BJ (cell line): ENCODE measurements around the gene HDAC11. TPM values are rescaled to one million over a fixed set of nuclear protein-coding genes. Genes with fewer than 3 reads are reported as not detected.

Source experiments
- CTCF ChIA-PET: fragments of 350-600 bp; formaldehyde crosslinking; extraction: SDS; loops from one replicate; lab custom pipeline; 2021; ENCODE audit warnings: antibody characterized with exemption, inconsistent platforms; lab: Yijun Ruan, JAX
- POLR2A ChIA-PET: fragments of 300-600 bp; sonication (Branson Sonifier 250); formaldehyde crosslinking; extraction: SDS; loops from one replicate; lab custom pipeline; 2021; ENCODE audit warnings: antibody characterized with exemption; lab: Charles Lee
- DNase-seq: peaks from one replicate; pipeline ENCODE4 v3.0.0-alpha.2; 2011; ENCODE audit warnings: low read depth
- H3K27me3 ChIP-seq: 2 replicates; pipeline ENCODE4 v1.6.0; 2011; ENCODE audit warnings: low read length; ENCODE audit not compliant: control insufficient read depth, insufficient read depth
- H3K36me3 ChIP-seq: 2 replicates; pipeline ENCODE4 v1.5.1; 2011; ENCODE audit warnings: low read length; ENCODE audit not compliant: control insufficient read depth, insufficient read depth
- H3K4me3 ChIP-seq: 2 replicates; pipeline ENCODE4 v1.5.1; 2011; ENCODE audit warnings: low read depth, mild to moderate bottlenecking, control low read depth, low read length
- CTCF ChIP-seq: IDR thresholded peaks from 2 replicates; pipeline ENCODE4 v1.5.1; 2011; ENCODE audit warnings: low read depth, mild to moderate bottlenecking, control low read depth, inconsistent platforms, low read length, moderate library complexity; ENCODE audit not compliant: insufficient read depth
- polyA plus RNA-seq: library from polyadenylated mRNA; depleted of rRNA; stranded (reverse); fragments of >200 nt; gene quantifications from 2 replicates; pipeline ENCODE4 v1.2.3, GENCODE V29; 2011

Gene HDAC11
- polyA plus RNA-seq, 1 experiment, result 16.0 TPM

- no peak for DNase-seq
- Histone ChIP-seq H3K36me3 (no peaks in the 10 kb centered on the region), H3K27me3 (peaks cover 8% of the 10 kb centered on the region; the same call in 1 of the 2 replicates), H3K4me3 (no peak overlapping the region)
- CTCF ChIA-PET, result no interaction called here
- POLR2A ChIA-PET, result no interaction called here
- no peak for TF ChIP-seq CTCF
Observed at GRCh38 chr3:13473020-13473419, 7.1 kb upstream of the HDAC11 start.

GRCh38 chr3:13474021-13474420 lies 6.1 kb upstream of the HDAC11 start:
- ChIA-PET POLR2A (no interaction called here), CTCF (interaction anchor here (1.0 kb wide), 1 partner anchor 174 kb away, joined by 3 read pairs; no protein-coding TSS in a partner anchor)
- DNase-seq, result no peak

GRCh38 chr3:13474776-13475303 lies 5.3 kb upstream of the HDAC11 start:
- POLR2A ChIA-PET, result no interaction called here
- no peak for TF ChIP-seq CTCF
- CTCF ChIA-PET, result interaction anchor here (0.8 to 13.8 kb wide), 4 partner anchors 8 to 174 kb away, joined by 3 to 98 read pairs (median 3); no protein-coding TSS in a partner anchor

More at GRCh38 chr3:13474021-13474420, 6.1 kb upstream of the HDAC11 start:
- H3K36me3 ChIP-seq, result no peaks in the 10 kb centered on the region
- no peak for TF ChIP-seq CTCF
- H3K27me3 ChIP-seq, result peaks cover 8% of the 10 kb centered on the region; the same call in 1 of the 2 replicates
- no peak overlapping the region for H3K4me3 ChIP-seq

GRCh38 chr3:13475871-13476590 lies 4.1 kb upstream of the HDAC11 start:
- H3K27me3 ChIP-seq, result peaks cover 6% of the 10 kb centered on the region; the same call in 1 of the 2 replicates
- ChIA-PET POLR2A (no interaction called here), CTCF (interaction anchor here (0.8 to 13.8 kb wide), 8 partner anchors 15 to 384 kb away, joined by 3 to 98 read pairs (median 6); no protein-coding TSS in a partner anchor)
- H3K36me3 ChIP-seq, result no peaks in the 10 kb centered on the region
- no peak for DNase-seq
- no peak for TF ChIP-seq CTCF
- no peak overlapping the region for H3K4me3 ChIP-seq

More at GRCh38 chr3:13474776-13475303, 5.3 kb upstream of the HDAC11 start:
- H3K36me3 ChIP-seq, result no peaks in the 10 kb centered on the region
- H3K4me3 ChIP-seq, result no peak overlapping the region
- peaks cover 8% of the 10 kb centered on the region; the same call in 1 of the 2 replicates for H3K27me3 ChIP-seq
- no peak for DNase-seq

- ChIA-PET POLR2A (no interaction called here), CTCF (interaction anchor here (2.0 to 13.8 kb wide), 2 partner anchors 17 to 25 kb away, joined by 10 to 98 read pairs; no protein-coding TSS in a partner anchor)
- H3K36me3 ChIP-seq, result no peaks in the 10 kb centered on the region
- TF ChIP-seq CTCF, result no peak
- H3K4me3 ChIP-seq, result no peak overlapping the region
- peaks cover 4% of the 10 kb centered on the region; the same call in 1 of the 2 replicates for H3K27me3 ChIP-seq
- DNase-seq, result no peak
Observed at GRCh38 chr3:13477943-13478342, 2.2 kb upstream of the HDAC11 start.
